ENCODE results near the gene ATXN1. TPM values are rescaled to one million over a fixed set of nuclear protein-coding genes. Genes with fewer than 3 reads are reported as not detected.

The ATXN1 gene
- polyA plus RNA-seq, 1 donor from 2014 or later = 28.2 TPM

DNA sequence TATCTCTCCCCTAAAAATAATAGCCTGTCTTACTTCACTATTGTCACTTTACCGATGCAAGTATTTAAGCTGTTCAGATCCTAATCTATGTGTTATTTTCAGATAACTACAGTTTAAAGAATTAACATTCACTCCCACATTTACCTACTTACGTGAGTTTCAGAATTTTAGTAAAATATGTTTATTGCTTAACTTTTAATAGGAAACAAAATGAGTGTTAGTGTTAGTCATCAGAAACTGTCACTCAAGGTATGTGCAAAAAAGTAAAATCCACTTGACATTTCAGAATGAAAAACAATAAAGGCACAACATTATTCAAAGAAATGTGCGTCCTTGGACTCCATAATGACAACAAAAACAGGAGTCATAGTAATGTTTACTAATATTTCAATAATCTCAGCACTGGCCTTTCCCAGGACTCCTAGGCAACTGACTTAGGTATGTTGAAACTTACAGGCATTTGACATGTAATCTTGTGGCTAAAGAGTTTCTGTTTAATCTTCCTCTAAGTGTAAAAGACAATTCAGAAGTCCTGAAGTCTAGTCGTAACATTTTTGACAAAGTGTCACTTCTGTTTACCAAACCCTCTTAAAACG lies 4.5 kb downstream of the ATXN1 start:
- H4K20me1 ChIP-seq (ENCODE audit: insufficient read depth) = no peaks in the 10 kb centered on the region
- H3K9ac ChIP-seq (ENCODE audit: low read length) = no peak overlapping the region
- no peak for TF ChIP-seq MXI1 (conservative IDR thresholded peaks at IDR 0.05; ENCODE audit: poor library complexity, severe bottlenecking)
- TF ChIP-seq EZH2 (IDR thresholded peaks at IDR 0.05; ENCODE audit: borderline replicate concordance, insufficient read depth, low read length, poor library complexity, severe bottlenecking) = no peak
- TF ChIP-seq, protein P1, sequence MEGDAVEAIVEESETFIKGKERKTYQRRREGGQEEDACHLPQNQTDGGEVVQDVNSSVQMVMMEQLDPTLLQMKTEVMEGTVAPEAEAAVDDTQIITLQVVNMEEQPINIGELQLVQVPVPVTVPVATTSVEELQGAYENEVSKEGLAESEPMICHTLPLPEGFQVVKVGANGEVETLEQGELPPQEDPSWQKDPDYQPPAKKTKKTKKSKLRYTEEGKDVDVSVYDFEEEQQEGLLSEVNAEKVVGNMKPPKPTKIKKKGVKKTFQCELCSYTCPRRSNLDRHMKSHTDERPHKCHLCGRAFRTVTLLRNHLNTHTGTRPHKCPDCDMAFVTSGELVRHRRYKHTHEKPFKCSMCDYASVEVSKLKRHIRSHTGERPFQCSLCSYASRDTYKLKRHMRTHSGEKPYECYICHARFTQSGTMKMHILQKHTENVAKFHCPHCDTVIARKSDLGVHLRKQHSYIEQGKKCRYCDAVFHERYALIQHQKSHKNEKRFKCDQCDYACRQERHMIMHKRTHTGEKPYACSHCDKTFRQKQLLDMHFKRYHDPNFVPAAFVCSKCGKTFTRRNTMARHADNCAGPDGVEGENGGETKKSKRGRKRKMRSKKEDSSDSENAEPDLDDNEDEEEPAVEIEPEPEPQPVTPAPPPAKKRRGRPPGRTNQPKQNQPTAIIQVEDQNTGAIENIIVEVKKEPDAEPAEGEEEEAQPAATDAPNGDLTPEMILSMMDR (IDR thresholded peaks at IDR 0.05; ENCODE audit: poor library complexity, severe bottlenecking) = no peak
- no peak for TF ChIP-seq EP300 (conservative IDR thresholded peaks at IDR 0.05; ENCODE audit: poor library complexity, severe bottlenecking)
- H3K9me2 ChIP-seq (ENCODE audit: insufficient read depth, low read length) = no peaks in the 10 kb centered on the region
- H3K4me2 ChIP-seq (ENCODE audit: low read length) = peak overlapping the region; percentile 56
- H3K27me3 ChIP-seq (ENCODE audit: insufficient read depth, low read depth, low read length) = no peaks in the 10 kb centered on the region
- peaks cover 39% of the 10 kb centered on the region for H3K79me2 ChIP-seq (replicated peaks; ENCODE audit: insufficient read depth, low read length)
- peak overlapping the region; percentile 82 for H3K4me3 ChIP-seq (ENCODE audit: low read length)
- H3K9me3 ChIP-seq (ENCODE audit: low read length) = no peaks in the 10 kb centered on the region
- no peak overlapping the region for H2AFZ ChIP-seq (ENCODE audit: low read depth, low read length)
- no peak overlapping the region for H3K27ac ChIP-seq (ENCODE audit: low read length)
- peaks cover 11% of the 10 kb centered on the region for H3F3A ChIP-seq (ENCODE audit: insufficient read depth, low read length, poor library complexity, severe bottlenecking)
- H3K36me3 ChIP-seq (ENCODE audit: insufficient read depth, low read length) = no peaks in the 10 kb centered on the region

DNA sequence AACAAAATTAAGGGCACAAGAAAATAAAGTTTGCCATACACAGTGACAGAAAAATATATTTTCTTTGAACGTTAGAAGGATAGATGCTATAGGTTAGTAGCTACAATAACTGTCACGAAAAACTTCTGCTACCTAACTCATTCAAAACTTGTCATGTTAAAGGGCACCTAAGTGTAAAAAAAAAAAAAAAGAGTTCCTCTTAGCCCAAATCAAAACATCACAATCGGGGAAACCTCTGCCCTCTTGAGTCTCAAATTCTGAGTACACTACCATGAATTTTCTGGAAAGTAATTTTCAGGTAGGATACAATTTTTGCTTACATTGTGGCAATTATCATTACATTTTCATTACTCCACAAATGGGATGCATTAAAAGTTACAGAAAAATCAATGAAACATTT lies 5.7 kb downstream of the ATXN1 start:
- Histone ChIP-seq H3K36me3 (ENCODE audit: insufficient read depth, low read length) (no peaks in the 10 kb centered on the region), H3K27ac (ENCODE audit: low read length) (no peak overlapping the region), H3K27me3 (ENCODE audit: insufficient read depth, low read depth, low read length) (no peaks in the 10 kb centered on the region), H3K9ac (ENCODE audit: low read length) (no peak overlapping the region), H3K9me3 (ENCODE audit: low read length) (no peaks in the 10 kb centered on the region), H3F3A (ENCODE audit: insufficient read depth, low read length, poor library complexity, severe bottlenecking) (peaks cover 11% of the 10 kb centered on the region), H3K79me2 (replicated peaks; ENCODE audit: insufficient read depth, low read length) (peaks cover 39% of the 10 kb centered on the region), H3K9me2 (ENCODE audit: insufficient read depth, low read length) (no peaks in the 10 kb centered on the region), H2AFZ (ENCODE audit: low read depth, low read length) (no peak overlapping the region), H3K4me3 (ENCODE audit: low read length) (peak overlapping the region; percentile 30), H4K20me1 (ENCODE audit: insufficient read depth) (no peaks in the 10 kb centered on the region), H3K4me2 (ENCODE audit: low read length) (peak overlapping the region; percentile 56)
- TF ChIP-seq TAF1 (IDR thresholded peaks at IDR 0.05; ENCODE audit: low read depth) (no peak), SMC3 (conservative IDR thresholded peaks at IDR 0.05; ENCODE audit: poor library complexity) (no peak)

DNA sequence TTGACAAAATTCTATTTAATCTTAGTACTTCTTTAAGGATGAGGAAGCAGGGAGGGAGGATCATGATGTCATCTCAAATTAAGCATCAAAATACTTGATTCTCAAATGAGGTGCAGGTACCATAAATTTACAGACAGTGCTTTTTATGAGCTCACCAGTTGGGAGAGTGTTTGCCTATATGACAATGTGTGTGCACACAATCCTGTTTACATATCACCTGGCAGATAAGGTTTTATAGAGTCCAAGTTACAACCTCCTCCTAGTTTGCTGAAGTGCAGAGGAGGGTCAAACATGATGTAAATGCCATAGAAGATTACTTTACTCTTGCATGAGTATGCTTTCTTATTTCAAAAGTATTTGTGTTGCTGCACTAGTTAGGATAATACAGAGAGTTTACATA lies 6.4 kb downstream of the ATXN1 start:
- H3K4me3 ChIP-seq (ENCODE audit: low read length) = peak overlapping the region; percentile 30
- H3K4me2 ChIP-seq (ENCODE audit: low read length) = no peak overlapping the region
- peaks cover 39% of the 10 kb centered on the region for H3K79me2 ChIP-seq (replicated peaks; ENCODE audit: insufficient read depth, low read length)
- H2AFZ ChIP-seq (ENCODE audit: low read depth, low read length) = no peak overlapping the region
- no peaks in the 10 kb centered on the region for H3K36me3 ChIP-seq (ENCODE audit: insufficient read depth, low read length)
- H3K9me2 ChIP-seq (ENCODE audit: insufficient read depth, low read length) = no peaks in the 10 kb centered on the region
- no peak overlapping the region for H3K9ac ChIP-seq (ENCODE audit: low read length)
- no peak overlapping the region for H3K27ac ChIP-seq (ENCODE audit: low read length)
- H3K9me3 ChIP-seq (ENCODE audit: low read length) = no peaks in the 10 kb centered on the region
- no peaks in the 10 kb centered on the region for H4K20me1 ChIP-seq (ENCODE audit: insufficient read depth)
- H3F3A ChIP-seq (ENCODE audit: insufficient read depth, low read length, poor library complexity, severe bottlenecking) = peaks cover 11% of the 10 kb centered on the region
- no peak for TF ChIP-seq SMC3 (conservative IDR thresholded peaks at IDR 0.05; ENCODE audit: poor library complexity)
- TF ChIP-seq, protein P1 (IDR thresholded peaks at IDR 0.05; ENCODE audit: poor library complexity, severe bottlenecking) = no peak
- TF ChIP-seq EP300 (conservative IDR thresholded peaks at IDR 0.05; ENCODE audit: poor library complexity, severe bottlenecking) = no peak
- TF ChIP-seq POLR2AphosphoS5 (IDR thresholded peaks at IDR 0.05) = no peak
- no peak for TF ChIP-seq RAD21 (conservative IDR thresholded peaks at IDR 0.05)
- no peak for TF ChIP-seq MXI1 (conservative IDR thresholded peaks at IDR 0.05; ENCODE audit: poor library complexity, severe bottlenecking)
- no peak for TF ChIP-seq REST (IDR thresholded peaks at IDR 0.05; ENCODE audit: borderline replicate concordance)
- no peak for TF ChIP-seq TAF1 (IDR thresholded peaks at IDR 0.05; ENCODE audit: low read depth)
- TF ChIP-seq EZH2 (IDR thresholded peaks at IDR 0.05; ENCODE audit: borderline replicate concordance, insufficient read depth, low read length, poor library complexity, severe bottlenecking) = no peak
- no peaks in the 10 kb centered on the region for H3K27me3 ChIP-seq (ENCODE audit: insufficient read depth, low read depth, low read length)

Data from neural cell (in vitro differentiated cells).